Skeletal muscle tissue (tissue), 4 donors: Measurements from ENCODE around the gene DYNC1I1. TPM values are rescaled to one million over a fixed set of nuclear protein-coding genes. Genes with fewer than 3 reads are reported as not detected.

ENCODE experiments used
- H3K27ac ChIP-seq: one replicate; pipeline ENCODE4 v1.7.0; 2013; ENCODE audit warnings: mild to moderate bottlenecking, low read depth, low read length, inconsistent platforms
- H3K27me3 ChIP-seq, 3 donors: one replicate each; pipeline ENCODE4 v1.7.0; 2013; ENCODE audit warnings: low read length in 3 of 3; ENCODE audit not compliant: control insufficient read depth in 3 of 3, insufficient read depth in 3 of 3
- H3K36me3 ChIP-seq, 3 donors: one replicate each; pipeline ENCODE4 v1.7.0; 2013; ENCODE audit warnings: low read length in 3 of 3; ENCODE audit not compliant: control insufficient read depth in 3 of 3, insufficient read depth in 3 of 3
- H3K4me1 ChIP-seq, 3 donors: one replicate each; pipeline ENCODE4 v1.7.0; 2013; ENCODE audit warnings: low read length in 3 of 3, mild to moderate bottlenecking in 3 of 3; ENCODE audit not compliant: control insufficient read depth in 3 of 3, insufficient read depth in 3 of 3
- H3K4me3 ChIP-seq, 3 donors: one replicate each; pipeline ENCODE4 v1.7.0; 2013; ENCODE audit warnings: low read length in 3 of 3
- H3K9ac ChIP-seq, 3 donors: one replicate each; pipeline ENCODE4 v1.7.0; 2013; ENCODE audit warnings: low read length in 3 of 3, mild to moderate bottlenecking in 3 of 3, moderate library complexity in 2 of 3, low read depth in 1 of 3
- H3K9me3 ChIP-seq, 3 donors: one replicate each; pipeline ENCODE4 v1.7.0; 2013; ENCODE audit warnings: low read length in 3 of 3; ENCODE audit not compliant: control insufficient read depth in 3 of 3
- total RNA-seq: library from RNA; depleted of rRNA; stranded (reverse); fragments of >200 nt; gene quantifications from one replicate; pipeline ENCODE4 v1.2.3, GENCODE V29; 2014
- donor health status: Osteomylitis.

DYNC1I1 gene
- total RNA-seq, 1 donor from 2014 or later = 1.6 TPM

DNA sequence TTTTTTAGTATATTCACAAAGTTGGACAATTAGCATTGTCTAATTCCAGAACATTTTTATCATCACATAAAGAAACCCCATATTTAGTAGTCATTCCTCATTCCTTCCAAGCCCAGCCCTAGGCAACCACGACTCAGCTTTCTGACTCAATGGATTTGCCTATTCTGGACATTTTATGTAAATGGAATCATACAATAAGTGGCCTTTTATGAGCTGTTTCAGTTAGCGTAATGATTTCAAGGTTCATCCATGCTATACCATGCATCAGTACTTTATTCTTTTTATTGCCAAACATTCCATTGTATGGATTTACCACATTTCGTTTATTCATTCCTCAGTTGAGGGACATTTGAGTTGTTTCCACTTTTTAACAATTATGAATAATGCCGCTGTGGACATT lies 249.2 kb downstream of the DYNC1I1 start:
- H3K4me1 ChIP-seq = no peaks in the 10 kb centered on the region

DNA sequence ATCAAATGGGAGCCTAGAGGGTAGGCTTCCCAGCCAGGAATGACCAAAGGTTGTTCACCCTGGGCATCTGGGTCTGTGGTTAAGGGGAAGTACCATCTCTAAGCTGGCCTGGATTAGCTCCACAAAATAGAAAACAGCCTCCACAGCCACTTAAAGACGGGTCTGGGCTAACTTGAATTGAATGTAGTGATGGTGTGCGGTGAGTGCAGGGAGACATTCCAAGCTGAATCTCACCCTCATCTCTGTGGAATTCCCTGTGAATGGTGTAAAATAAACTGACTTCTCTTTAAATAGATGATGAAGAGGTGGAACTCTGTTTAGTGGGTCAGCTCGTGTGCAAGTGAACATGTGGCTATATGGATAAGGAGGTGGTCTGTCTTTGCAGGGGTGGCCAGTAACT lies 251.0 kb downstream of the DYNC1I1 start:
- Histone ChIP-seq H3K27me3 (no peaks in the 10 kb centered on the region), H3K27ac (no peak overlapping the region), H3K4me3 (no peak overlapping the region), H3K9me3 (no peaks in the 10 kb centered on the region), H3K4me1 (no peaks in the 10 kb centered on the region), H3K36me3 (no peaks in the 10 kb centered on the region), H3K9ac (no peak overlapping the region)

More for the DNA sequence above, 249.2 kb downstream of the DYNC1I1 start:
- no peak overlapping the region for H3K27ac ChIP-seq
- H3K27me3 ChIP-seq = no peaks in the 10 kb centered on the region
- no peak overlapping the region for H3K9ac ChIP-seq
- H3K36me3 ChIP-seq = no peaks in the 10 kb centered on the region
- no peak overlapping the region for H3K4me3 ChIP-seq
- H3K9me3 ChIP-seq = no peaks in the 10 kb centered on the region

DNA sequence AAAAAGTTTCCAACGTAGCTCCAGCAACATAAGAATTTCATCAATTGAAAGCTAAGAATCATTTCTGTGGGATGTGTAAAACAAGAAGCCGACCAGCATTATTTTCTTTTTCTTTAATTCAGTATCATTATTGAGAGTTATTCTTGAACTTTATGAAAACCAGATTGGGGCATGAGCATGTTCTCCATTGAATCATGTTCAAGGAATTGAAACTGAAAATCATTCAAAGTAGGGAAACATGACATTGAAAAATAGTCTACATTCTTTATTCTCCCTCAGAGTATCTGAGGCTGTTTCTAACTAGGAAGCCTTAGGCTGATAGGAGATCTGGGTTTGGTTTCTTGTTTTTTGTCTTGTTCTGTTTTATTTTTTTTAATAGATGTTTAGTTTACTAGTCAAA lies 253.7 kb downstream of the DYNC1I1 start:
- Histone ChIP-seq H3K27me3 (no peaks in the 10 kb centered on the region), H3K9me3 (no peaks in the 10 kb centered on the region), H3K27ac (no peak overlapping the region), H3K9ac (no peak overlapping the region), H3K36me3 (no peaks in the 10 kb centered on the region), H3K4me1 (no peaks in the 10 kb centered on the region), H3K4me3 (no peak overlapping the region)

DNA sequence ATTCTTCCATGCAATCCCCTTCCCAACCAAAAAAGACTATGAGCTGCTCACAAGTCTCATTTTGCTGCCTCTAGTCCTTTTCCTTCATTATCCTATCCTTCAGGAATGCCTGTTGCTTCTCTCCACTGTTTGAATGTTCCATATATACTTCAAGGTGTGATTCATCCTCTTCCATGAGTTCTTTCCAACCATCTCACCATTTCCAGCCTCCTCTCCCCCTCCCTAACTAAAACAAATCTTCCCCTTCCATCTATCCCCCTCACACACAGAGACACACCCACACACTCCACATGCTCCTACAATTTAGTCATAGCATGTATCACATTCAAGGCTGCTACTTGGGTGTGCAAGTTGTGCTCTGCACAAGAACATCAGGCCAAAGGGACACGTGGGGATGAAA lies 254.3 kb downstream of the DYNC1I1 start:
- Histone ChIP-seq H3K27ac (no peak overlapping the region), H3K9ac (no peak overlapping the region), H3K9me3 (no peaks in the 10 kb centered on the region), H3K4me1 (no peaks in the 10 kb centered on the region), H3K27me3 (no peaks in the 10 kb centered on the region), H3K4me3 (no peak overlapping the region), H3K36me3 (no peaks in the 10 kb centered on the region)

DNA sequence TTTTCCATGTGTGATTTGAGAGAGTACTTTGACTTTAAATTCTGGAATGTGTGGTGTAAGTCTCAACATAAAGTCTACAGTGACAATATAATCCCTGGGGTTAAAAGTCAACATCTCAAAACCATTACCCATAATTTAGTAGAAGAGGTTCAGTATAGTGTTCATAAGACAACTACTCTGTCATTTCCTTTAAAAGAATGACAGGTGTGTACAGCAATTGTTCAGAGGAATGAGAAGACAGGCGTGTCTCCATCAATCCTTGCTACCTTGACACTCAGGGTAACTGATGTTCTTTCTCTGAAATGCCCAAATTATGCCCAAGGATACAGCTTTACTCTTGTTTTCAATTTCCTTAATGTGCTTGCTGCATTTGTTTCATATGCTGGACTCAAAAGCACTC lies 256.4 kb downstream of the DYNC1I1 start:
- Histone ChIP-seq H3K4me1 (no peaks in the 10 kb centered on the region), H3K9ac (no peak overlapping the region), H3K36me3 (no peaks in the 10 kb centered on the region), H3K27me3 (no peaks in the 10 kb centered on the region), H3K9me3 (no peaks in the 10 kb centered on the region), H3K4me3 (no peak overlapping the region), H3K27ac (no peak overlapping the region)

DNA sequence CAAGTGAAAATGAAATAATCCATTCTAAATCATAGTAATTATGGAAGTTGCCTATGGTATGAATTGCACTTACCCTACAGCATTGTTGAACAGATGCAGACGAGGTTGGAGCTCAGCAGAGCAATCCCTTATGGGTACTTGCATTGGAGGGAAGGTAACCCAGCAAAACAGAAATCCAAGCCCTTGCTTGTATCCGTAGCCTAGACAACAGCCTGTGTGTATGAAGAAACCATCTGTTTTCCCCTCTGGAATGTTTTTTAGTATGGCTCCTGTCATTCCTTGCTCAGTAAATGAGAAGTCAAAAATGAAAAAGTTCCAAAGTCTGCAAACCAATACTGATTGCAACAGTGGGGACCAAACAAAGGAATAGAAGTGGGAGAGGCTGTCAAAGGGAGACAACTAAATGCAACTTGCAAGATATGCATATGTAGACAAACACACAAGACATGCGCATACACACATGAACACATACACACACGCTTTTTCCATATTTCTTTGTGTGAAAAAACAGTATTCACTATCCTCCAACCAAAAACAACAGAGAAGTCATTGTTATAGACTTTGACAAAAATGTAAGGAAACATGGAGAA lies 260.8 kb downstream of the DYNC1I1 start:
- Histone ChIP-seq H3K9ac (no peak overlapping the region), H3K27me3 (no peaks in the 10 kb centered on the region), H3K9me3 (no peaks in the 10 kb centered on the region), H3K4me3 (no peak overlapping the region), H3K27ac (no peak overlapping the region), H3K36me3 (no peaks in the 10 kb centered on the region), H3K4me1 (peaks cover 0 to 4% (median 0%) of the 10 kb centered on the region in 3 donors)

DNA sequence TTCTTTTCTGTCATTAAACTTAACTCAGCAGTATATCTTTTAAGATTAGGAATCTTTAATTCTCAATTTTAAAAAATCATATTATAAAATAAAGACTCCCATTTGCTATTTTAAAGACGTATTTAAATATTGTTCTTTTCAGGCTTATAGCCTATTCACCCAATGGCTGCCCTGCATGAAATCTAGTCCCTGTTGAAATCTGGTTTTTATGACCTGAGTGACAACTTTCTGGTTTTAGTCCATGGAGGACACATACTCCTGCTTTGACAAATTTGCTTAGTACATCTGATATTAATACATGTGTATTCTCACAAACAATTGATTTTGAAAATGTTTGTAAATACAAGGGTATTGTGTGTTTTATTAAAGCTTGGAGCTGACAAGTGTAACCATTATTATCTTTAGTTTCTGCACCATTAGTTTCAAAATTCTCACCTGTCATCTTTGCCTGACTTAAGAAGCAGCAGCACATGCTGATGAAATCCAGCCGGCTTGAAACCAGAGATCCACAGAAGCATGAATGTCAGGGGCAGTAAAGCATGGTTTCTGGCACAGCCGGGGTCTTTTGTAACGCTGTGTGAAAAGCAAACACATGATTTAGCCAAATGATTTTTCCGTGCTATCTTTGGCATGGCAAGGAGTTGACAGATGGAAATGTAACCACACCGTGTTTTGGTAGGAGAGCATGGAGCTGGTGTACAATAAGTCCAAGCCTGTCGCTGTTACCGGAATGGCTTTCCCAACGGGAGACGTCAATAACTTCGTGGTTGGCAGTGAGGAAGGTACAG lies 262.8 kb downstream of the DYNC1I1 start:
- no peaks in the 10 kb centered on the region for H3K27me3 ChIP-seq
- peaks cover 0 to 4% (median 0%) of the 10 kb centered on the region in 3 donors for H3K4me1 ChIP-seq
- no peaks in the 10 kb centered on the region for H3K36me3 ChIP-seq
- H3K9ac ChIP-seq = no peak overlapping the region
- H3K9me3 ChIP-seq = no peaks in the 10 kb centered on the region
- peak overlapping the region in 2 of 3 donors; percentile 37 to 42 for H3K4me3 ChIP-seq
- peak overlapping the region; percentile 14 for H3K27ac ChIP-seq

DNA sequence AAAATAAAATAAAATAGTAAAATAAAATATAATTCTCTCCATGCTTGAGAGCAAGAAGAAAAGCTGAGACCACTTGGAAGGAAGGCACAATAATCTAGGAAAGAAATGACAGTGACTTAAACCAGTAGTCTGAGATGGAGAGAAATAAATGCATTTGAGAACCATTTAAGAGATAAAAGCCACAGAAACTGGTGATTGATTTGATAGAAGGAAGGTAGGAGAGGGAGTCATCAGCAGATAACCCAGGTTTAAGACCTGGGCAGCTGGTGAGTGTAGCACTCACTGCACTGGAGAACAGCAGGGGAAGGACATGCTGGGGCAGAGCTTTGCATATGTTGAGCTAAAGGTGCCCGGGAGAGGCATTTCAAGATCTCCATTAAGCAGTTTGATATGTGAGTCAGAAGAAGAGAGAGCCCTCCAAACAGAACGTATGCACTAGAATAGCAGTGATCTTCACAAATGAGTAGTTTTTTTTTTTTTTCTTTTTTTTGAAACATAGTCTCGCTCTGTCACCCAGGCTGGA lies 268.0 kb downstream of the DYNC1I1 start:
- H3K36me3 ChIP-seq = no peaks in the 10 kb centered on the region
- H3K4me3 ChIP-seq = no peak overlapping the region
- H3K27me3 ChIP-seq = no peaks in the 10 kb centered on the region
- H3K27ac ChIP-seq = no peak overlapping the region
- no peaks in the 10 kb centered on the region for H3K9me3 ChIP-seq
- peaks cover 0 to 3% (median 0%) of the 10 kb centered on the region in 3 donors for H3K4me1 ChIP-seq
- no peak overlapping the region for H3K9ac ChIP-seq

DNA sequence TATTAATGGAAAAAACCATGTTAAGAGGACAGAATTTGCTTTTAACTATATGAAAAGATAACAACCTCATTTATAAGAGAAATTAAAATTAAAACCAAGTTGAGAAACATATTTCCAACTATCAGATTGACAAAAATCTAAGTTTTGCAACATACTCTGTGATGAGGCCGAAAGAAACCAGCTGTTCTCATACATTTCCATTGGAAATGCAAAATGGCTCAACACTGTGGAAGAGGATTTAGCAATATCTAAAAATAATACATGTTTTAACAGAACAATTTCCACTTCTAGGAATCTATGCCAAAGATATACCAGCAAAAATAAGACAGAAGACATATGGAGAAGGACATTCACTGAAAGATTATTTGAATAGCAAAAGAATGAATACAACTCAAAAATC lies 268.8 kb downstream of the DYNC1I1 start:
- no peaks in the 10 kb centered on the region for H3K4me1 ChIP-seq
- no peak overlapping the region for H3K9ac ChIP-seq
- no peak overlapping the region for H3K27ac ChIP-seq
- H3K9me3 ChIP-seq = no peaks in the 10 kb centered on the region
- H3K36me3 ChIP-seq = no peaks in the 10 kb centered on the region
- no peak overlapping the region for H3K4me3 ChIP-seq
- no peaks in the 10 kb centered on the region for H3K27me3 ChIP-seq

DNA sequence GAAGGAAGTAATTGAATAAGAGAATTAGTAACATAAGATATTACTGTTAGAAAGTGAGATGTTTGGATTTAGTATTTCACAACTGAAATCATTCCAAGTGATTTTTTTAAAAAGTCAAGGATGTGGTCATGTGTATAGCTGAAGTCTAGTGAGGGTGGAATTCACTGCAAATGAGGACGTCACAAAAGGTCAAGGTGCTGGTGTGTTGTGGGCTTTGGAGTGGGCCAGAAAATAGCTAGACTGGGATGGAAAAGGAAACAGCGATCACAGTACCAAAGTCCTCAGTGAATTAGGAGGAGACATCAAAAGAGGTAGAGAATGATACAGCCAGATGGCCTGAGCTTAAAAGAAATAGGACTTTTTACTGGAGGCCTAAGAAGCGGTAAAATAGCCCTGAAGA lies 272.8 kb downstream of the DYNC1I1 start:
- Histone ChIP-seq H3K9ac (no peak overlapping the region), H3K9me3 (no peaks in the 10 kb centered on the region), H3K4me3 (no peak overlapping the region), H3K27ac (no peak overlapping the region), H3K36me3 (no peaks in the 10 kb centered on the region), H3K4me1 (no peaks in the 10 kb centered on the region), H3K27me3 (no peaks in the 10 kb centered on the region)
